Superior temporal gyrus (tissue), 1 donor: ENCODE data around the gene SMPD1.
A peak's percentile ranks its signal among the peaks of the same experiment; 100 is the strongest.

Source experiments
- DNase-seq: peaks from one replicate; pipeline ENCODE4 v3.0.0-alpha.2; 2016; ENCODE audit errors: extremely low spot score

Gene SMPD1

DNA sequence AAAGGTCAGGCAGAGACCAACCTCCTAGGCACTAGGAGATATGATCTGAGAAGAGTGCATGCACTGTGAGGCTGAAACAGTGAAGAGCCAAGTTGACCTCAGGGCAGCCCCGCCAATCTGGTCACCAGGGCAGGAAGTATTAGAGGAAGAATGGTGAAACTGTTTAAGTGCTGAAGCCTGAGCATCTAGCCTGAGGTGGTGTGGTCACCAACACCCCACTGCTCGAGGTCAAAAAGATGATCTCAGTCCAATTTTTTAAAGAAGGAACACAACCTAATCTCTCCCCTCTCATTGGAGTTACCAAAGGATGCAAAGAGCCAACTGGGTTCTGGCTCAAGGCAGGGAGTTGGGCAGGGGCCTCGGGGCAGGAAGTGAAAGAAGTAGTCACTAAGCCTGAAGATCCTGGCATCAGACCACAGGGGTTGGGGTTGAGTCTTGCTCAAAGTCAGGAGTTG is 24.6 kb downstream of the SMPD1 start:
- DNase-seq = peak; percentile 17

DNA sequence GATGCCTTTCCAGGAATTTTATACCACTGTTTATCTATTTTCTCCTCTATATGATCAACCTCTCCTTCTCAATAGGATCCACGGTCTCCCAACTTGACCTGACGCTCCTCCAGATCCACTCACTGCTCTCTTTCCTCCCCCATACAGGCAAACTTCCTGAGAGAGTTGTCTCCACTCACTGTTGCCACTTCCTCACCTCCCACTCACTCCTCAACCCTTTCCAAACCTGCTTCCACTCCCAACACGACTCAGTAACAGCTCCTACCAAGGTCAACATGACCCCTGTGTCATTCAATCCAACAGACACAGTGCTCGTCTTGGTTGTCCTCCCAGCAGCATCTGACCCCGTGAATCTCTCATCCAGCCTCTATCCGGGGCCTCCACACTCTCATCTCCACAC is 25.5 kb downstream of the SMPD1 start:
- no peak for DNase-seq

DNA sequence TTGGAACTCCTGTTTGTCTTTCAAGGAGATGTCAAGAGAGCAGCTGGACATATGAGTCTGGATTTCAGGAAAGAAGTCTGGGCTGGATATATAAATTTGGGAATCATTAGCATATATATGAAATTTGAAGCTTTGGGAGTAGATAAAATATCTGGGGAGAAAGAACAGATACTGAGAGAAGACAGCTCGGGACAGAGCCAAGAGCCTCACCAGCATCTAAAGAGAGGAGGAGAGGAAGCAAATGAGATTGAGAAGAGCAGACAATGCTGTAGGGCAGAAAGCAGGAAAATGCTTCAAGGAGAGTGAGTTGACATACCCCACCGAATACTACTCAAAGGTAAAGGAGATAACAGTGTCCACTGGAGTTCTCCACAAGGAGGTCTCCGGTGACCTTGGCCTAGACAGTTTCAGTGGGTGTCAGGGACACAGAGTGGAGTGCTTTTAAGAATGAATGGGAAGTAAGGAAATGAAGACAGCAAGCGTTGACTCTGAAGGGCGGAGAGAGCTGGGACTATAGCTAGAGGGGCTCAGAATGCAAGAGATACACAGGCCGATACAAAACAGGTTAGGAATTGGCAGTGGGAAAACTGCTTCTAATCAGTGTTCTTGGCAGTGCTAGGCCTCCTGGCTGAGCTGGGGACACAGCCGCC is 27.8 kb downstream of the SMPD1 start:
- DNase-seq = no peak

DNA sequence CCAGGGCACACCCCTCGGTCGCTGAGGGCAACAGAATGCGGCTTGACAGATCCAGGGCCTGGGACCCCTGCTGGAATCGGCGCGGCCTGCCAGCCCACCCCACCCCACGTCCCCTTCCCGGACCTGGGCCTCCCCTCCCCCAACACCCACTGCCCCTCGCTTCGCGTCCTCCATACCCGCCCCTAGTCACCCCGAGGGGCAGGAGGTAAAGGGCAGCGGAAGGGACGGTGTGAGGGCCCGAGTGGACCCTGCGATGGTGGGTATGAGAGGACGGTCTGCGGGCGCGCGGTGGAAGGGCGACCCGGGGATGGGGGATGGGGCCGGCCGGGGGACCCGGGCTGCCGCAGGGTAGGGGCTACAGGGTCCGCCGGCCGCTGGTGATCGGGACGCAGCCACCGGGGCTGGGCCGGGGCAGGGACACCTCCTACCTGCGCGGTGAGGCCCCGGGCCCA is 28.3 kb downstream of the SMPD1 start:
- DNase-seq = no peak

DNA sequence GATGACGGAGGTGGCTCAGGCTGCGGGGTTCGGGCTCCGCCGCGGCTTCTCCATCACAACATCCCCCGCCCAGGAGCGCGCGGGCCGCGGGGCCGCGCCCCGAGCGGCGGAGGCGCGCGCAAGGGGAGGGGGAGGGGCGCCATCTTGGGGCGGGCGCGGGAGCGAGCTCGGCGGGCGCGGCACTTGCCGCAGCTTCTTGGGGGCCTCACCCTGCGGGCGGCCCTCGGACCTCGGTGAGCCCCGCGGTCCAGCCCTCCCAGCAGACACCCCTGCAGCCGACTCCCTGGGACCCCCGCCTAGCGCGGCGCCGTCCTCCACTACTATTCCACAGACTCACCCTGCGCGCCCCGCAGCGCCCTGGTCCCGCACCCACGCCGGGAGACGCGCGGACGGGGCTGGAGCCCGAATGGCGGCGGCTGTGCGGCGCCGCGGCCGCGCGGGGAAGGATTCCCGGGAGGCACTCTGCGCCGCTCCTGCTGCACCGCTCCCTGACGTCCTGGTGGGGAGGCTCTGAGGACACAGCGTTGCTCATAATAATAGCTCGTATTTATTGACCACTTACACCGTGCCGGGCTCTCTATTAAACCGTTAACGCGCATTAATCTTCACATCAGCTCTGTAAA is 28.8 kb downstream of the SMPD1 start, which contains the start of gene APBB1:
Gene APBB1 (minus strand): TSS at position 86 of the 623 bp plus-strand sequence. CDS start 7,747 bp downstream, outside the sequence.
- peak; percentile 77 for DNase-seq

DNA sequence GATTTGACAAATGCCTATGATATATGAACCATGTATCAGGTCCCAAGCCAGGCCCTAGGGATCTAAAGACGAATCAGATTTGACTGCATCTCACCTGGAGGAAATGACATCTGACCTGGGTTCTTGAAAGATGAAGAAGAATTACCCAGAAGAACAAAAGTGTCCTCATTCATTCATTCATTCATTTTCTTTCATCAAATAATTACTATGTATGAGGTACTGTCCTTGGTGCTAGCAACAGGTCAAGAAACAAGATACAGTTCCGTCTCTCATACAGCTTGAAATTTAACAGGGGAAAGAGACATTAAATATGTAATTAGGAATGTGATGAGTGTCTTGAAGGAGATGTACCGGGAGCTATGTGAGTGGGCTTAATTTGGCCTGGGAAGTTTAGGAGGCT is 30.4 kb downstream of the SMPD1 start:
- no peak for DNase-seq

DNA sequence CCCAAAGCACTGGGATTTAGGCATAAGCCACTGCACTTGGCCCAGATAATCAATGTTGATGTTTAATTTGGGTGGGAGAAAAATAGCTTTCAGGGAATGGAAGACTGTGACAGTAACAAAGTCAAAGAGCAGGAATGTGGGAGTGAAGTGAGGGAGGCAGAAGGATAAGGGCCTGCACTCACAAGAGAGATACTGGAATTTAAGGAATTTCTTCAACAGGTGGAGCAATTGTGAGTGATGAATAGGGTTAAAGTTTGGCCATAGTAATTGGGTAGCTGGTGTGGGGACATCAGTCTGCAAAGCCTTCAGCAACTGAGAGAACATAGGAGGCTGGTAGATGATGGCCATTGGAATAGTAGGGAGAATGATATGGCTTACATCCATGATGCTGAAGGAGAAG is 37.2 kb downstream of the SMPD1 start:
- DNase-seq = no peak

DNA sequence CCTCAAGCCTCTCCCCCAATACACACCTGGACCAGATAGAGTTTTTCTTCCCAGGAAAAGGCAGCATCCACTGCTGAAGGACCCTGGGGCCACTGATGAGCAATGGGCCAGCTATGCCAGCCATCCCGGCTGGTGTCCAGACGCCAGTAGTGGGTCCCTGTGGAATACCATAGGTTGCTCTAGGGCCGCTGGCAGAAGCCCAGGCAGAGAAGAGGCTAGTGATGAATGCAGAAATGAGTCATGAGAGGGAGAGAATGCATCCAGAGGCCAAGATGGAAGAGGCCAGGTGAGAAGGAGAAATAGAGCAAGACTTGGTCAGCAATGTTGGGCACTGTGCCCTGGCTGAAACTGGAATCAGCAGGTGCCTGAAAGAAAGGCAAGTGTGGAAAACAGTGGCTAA is 41.6 kb downstream of the SMPD1 start:
- DNase-seq = no peak

DNA sequence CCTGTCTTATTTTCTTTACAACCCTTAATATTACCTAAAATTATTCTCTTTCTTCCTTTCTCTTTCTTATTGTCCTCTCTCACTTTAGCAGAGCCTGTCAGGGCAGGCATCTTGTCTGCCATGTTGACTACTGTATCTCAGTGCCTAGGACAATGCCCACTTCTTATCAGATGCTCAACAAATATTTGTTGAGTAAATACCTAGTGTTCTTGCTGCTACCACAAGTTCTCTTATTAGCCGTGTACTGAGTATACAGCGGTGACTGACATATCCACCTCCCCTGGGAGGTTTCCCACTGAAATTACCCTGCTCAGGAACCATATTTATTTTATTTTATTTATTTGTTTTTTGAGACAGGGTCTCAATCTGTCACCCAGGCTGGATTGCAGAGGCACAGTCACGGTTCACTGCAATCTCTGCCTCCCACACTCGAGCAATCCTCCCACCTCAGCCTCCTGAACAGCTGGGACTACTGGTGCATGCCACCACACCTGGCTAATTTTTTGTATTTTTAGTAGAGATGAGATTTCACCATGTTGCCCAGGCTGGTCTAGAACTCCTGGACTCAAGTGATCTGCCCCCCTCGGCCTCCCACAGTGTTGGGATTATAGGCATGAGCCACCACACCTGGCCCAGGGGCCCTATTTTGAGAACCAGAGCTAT is 43.9 kb downstream of the SMPD1 start:
- no peak for DNase-seq

DNA sequence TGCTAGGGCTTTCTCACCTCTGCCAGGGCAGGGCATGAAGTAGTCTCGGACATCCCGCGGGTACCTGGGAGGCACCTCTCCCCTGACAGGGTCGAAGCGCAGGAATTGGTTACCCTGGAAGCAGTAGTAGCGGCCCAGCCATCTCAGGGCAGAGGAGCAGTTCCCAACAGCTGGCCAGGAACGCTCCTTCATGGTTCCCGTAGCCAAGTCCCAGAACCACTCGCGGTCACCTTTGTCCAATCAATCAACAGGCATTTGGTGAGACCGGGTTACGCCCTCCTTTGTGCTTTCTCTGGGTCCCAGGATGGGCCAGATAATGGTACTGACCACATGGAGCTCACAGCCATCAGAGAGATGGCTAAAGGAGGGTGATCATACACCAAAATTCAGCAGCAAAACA is 47.1 kb downstream of the SMPD1 start:
- DNase-seq = no peak

DNA sequence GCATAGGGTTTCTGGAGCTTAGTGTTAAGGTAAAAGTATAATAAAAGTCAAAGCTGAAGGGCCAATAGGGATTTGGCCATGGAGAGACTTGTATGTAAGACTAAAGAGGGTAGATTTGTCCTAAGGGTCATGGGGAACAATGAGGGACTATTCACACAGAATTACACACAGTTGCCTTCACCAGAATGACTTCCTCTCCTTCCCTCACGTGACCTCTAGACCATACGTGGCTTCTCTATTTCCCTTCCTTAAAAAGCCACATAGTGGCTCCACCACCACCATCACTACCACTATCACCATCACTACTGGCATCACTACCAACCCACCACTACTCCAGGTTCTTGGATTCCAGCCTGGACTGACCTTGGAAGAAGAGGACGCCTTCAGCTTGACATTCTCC is 47.7 kb downstream of the SMPD1 start:
- DNase-seq = no peak

DNA sequence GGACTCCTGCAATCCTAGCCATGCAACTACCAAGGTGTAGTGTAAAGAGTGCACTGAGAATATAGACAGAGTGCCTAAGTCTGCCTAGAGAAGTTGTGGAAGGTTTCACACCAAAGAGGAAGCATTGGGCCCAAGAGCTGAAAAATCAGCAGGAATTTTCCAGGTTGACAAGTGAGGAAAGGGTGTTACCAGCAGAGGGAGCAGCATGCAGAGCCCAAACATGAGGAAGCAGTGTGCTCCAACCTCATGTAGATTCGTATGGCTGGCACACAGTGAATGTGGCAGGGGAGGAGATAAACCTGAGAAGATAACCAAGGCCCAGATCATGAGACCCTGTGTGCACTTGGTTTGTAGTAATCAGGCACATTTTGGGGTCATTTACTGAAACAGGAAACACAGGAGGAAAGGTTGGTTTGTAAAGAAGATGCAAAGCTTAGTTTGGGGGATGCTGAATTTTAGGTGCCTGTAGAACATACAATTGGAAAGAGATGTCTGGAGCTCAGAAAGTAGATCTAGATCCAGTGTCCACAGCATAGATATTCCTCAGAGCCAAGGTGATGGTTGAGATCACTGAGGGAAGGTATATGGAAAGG is 48.8 kb downstream of the SMPD1 start:
- DNase-seq = peak; percentile 83

DNA sequence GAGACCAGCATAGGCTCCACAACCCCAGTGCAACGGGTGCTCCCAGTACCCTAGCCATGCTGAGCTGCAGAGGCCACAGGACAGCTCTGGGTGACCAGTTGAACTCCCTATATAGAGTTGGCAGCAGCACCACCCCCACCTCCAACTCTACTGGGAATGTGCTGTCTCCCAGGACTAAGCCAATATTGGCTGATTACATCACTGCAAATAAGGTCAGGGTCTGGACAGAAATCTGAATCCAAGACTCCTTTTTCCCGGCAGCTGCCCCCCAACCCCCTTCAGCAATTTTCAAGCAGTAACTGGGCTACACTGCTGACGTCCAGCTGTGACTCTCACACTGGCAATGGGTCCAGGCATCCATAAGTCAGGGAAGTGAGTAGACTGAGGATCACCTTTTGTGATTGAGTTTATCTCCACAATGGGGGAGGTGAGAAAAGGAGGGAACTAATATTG is 50.7 kb downstream of the SMPD1 start, which contains the start of gene HPX:
Gene HPX (minus strand): TSS at position 82 of the 453 bp plus-strand sequence. CDS start 24 bp downstream, at position 58.
- no peak for DNase-seq

DNA sequence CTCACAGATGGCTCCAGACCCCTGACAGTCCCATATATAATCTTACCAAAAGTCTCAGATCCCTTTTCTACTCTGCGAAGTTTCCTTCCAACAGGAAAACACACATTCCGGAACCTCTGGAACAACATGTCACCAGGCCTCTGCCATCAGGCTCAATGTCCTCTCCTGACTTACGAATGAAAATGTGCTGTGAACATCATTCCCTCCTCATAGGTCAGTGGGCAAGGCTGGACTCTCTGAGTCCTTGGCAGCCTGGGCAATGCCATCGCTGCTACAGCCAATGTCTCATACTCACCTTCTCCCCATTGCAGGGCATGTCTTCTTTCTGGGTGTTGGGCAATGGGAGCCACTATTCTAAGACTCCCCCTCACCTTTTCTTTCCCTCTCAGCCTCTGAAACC is 52.2 kb downstream of the SMPD1 start:
- no peak for DNase-seq

DNA sequence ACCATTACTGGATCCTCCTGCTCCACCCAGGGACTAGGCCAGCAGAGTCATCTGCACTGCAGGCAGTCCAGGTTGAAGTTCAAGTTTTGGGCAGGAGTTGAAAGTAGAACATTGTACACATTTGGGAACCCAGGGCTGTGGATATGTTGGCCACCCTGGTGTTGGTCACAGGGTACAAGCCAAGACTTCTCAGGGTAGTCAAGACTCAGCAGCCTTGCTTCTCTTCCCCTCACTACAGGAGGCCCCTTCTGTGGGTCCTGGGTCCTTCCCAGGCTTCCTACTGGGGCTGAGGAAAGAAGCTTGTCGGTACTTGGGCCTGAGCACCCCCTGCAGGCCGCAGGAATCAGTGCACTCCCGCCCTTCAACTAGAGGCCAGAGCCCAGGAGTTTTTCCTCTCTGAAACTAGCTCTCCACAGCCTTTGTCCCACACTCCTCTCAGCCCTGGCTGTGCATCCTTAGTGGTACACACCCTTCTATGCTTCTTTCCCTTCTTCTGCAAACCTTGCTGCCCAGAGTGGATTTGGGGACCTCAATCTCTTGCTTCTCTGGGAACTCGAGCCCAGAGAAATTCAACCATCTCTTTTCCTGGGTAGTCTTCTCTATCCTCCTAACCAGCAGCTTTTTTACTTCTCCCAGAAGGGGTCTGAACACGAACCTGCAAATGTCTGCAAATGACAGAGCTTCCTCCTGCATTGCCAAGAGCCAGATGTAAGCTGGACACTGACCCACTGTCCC is 53.2 kb downstream of the SMPD1 start:
- peak; percentile 88 for DNase-seq
